Esophagus squamous epithelium (tissue), 5 donors: ENCODE results near the gene TPPP2. TPM values are rescaled to one million over a fixed set of nuclear protein-coding genes. Genes with fewer than 3 reads are reported as not detected.

Experiments used
- DNase-seq: peaks from one replicate; lab custom pipeline; 2025; lab: John Stamatoyannopoulos, UW
- H3K27ac ChIP-seq, 4 donors: fragments of 200-600 bp; sonication (generic); one replicate each; pipeline ENCODE4 v1.5.1; 2016 to 2019; ENCODE audit warnings: mild to moderate bottlenecking in 1 of 4
- H3K27me3 ChIP-seq, 4 donors: fragments of 200-600 bp; sonication (generic); 1 replicate in 3 of 4; 2 replicates in 1 of 4; pipeline versions ENCODE4 v1.5.1 to v1.6.0; 2017 to 2021; ENCODE audit warnings: antibody characterized with exemption in 1 of 4
- H3K36me3 ChIP-seq, 3 donors: fragments of 200-600 bp; sonication (generic); one replicate each; pipeline ENCODE4 v1.5.1; 2016 to 2019
- H3K4me1 ChIP-seq, 3 donors: fragments of 200-600 bp; sonication (generic); one replicate each; pipeline ENCODE4 v1.5.1; 2017 to 2019
- H3K4me3 ChIP-seq, 4 donors: fragments of 200-600 bp; sonication (generic); 1 replicate in 3 of 4; 2 replicates in 1 of 4; pipeline ENCODE4 v1.5.1; 2016 to 2019; ENCODE audit warnings: mild to moderate bottlenecking in 2 of 4, moderate library complexity in 1 of 4
- H3K9me3 ChIP-seq, 3 donors: fragments of 200-600 bp; sonication (generic); one replicate each; pipeline ENCODE4 v1.5.1; 2016 to 2019
- POLR2A ChIP-seq, 4 donors: fragments of 450-650 bp; IDR thresholded peaks; one replicate each; pipeline ENCODE4 v1.6.1; 2017; ENCODE audit warnings: antibody characterized with exemption in 4 of 4, mild to moderate bottlenecking in 4 of 4, moderate library complexity in 3 of 4
- WGBS, 2 donors: methylation state at CpG; one replicate each; pipeline ENCODE4 v1.1.5; 2018; 5-methylcytosine and 5-hydroxymethylcytosine counted together
- intact Hi-C: fragments of 100-400 bp; cut with DNase I; formaldehyde crosslinking; loops from one replicate; pipeline ENCODE4 v1.15.0; 2022
- total RNA-seq, 4 donors: library from RNA; depleted of rRNA; stranded (reverse); fragments of >200 nt; gene quantifications; one replicate each; pipeline ENCODE4 v1.1.0, GENCODE V29; 2016
- TF ChIP-seq, protein P1 (sequence below), 6 experiments: fragments of 450-650 bp in 4 of 6; fragments of 200-600 bp in 2 of 6; sonication (generic) in 2 of 6; IDR thresholded peaks; one replicate each; pipeline ENCODE4 v1.5.1; 2016 to 2019; ENCODE audit warnings: antibody characterized with exemption in 6 of 6, mild to moderate bottlenecking in 4 of 6, moderate library complexity in 4 of 6
- donor health status: DM: yes; HTN: yes; CAD: no.

Gene TPPP2
- total RNA-seq, 4 donors from 2014 or later = not detected

DNA sequence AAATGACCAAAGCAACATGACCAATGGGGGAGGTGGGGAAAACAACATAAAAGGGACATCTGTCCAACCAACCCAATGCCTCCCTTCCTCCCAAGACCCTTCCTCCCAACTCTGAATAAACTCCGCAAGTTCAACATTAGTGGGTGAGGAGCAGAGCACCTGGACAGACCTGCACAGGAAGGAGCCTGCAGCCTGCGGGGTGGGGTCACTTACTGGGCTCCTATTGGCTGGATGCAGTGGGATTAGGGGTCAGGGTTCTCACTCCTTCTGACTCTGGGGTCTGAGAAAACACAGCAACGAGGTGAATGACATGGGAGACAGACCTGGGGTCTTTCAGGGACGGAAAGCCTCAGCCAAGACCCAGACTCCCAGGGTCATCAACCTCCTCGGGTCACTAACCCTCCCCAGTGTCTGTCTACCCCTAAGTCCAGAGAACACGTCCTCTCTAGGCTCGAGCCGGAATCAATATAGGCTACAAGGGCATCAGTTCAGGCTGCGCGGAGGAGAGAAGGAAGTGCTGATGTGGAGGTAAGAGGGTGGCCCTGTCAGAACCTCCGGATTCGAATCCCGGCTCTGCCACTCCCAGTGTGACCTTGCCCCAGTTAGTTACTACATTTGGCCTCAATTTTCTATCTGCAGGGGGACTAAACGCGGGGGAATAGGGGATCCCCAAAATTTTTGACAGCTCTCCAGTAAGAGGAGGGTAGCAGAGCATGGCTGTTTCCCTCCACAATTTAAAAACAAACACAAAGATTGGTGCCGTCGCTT lies 6.0 kb upstream of the TPPP2 start:
- Histone ChIP-seq H3K4me3 (peak overlapping the region; percentile 68 to 94 (median 80)), H3K36me3 (peaks cover 6 to 34% (median 12%) of the 10 kb centered on the region in 3 donors), H3K27me3 (no peaks in the 10 kb centered on the region), H3K4me1 (peaks cover 12 to 67% (median 25%) of the 10 kb centered on the region in 3 donors), H3K9me3 (no peaks in the 10 kb centered on the region), H3K27ac (peak overlapping the region; percentile 81 to 95 (median 90))
- TF ChIP-seq POLR2A (IDR thresholded peaks at IDR 0.05) = no peak
- TF ChIP-seq, protein P1, sequence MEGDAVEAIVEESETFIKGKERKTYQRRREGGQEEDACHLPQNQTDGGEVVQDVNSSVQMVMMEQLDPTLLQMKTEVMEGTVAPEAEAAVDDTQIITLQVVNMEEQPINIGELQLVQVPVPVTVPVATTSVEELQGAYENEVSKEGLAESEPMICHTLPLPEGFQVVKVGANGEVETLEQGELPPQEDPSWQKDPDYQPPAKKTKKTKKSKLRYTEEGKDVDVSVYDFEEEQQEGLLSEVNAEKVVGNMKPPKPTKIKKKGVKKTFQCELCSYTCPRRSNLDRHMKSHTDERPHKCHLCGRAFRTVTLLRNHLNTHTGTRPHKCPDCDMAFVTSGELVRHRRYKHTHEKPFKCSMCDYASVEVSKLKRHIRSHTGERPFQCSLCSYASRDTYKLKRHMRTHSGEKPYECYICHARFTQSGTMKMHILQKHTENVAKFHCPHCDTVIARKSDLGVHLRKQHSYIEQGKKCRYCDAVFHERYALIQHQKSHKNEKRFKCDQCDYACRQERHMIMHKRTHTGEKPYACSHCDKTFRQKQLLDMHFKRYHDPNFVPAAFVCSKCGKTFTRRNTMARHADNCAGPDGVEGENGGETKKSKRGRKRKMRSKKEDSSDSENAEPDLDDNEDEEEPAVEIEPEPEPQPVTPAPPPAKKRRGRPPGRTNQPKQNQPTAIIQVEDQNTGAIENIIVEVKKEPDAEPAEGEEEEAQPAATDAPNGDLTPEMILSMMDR (IDR thresholded peaks at IDR 0.05) = no peak
- 21 to 25% methylated on average over 15 of the region's 17 CpGs for WGBS, 2 donors
- intact Hi-C loops = no loop called here
- DNase-seq = no peak

DNA sequence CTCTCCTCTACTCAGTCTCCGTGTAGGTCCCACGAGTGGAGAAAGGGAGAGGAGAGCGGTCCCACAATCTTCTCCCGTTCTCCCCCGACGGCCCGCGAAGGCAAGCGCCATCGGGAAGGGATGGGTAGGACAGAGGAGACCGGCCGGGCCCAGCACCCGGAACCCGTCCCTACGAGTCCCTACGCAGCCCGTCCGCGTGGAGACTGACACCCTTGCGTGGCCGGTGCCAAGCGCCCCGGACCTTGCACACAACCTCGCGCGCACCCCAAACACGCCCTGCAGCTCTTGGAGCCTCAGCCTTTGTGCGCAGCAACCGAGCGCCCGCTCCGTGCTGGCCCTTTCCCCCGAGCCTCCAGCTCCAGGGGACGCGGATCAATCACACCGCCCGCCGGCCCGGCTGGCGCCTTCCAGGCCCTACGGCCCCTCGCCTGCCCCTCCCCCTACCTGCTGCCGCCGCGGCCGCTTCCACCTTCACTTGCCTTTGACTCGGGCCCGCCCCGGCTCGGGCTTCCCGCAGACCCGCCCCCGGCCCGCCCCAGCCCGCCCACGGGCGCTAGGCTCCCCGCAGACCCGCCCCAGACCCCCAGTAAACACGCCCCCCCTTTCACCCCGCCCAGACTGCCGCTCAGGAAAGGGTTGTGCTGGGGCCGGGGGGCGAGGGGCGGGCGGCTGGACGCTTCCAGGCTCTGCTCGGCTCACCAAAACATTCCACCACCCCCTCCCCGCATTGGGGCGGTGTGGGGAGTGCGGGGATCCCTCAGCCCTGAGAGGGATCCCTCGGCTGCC lies 5.2 kb upstream of the TPPP2 start, which contains the start of gene NDRG2:
NDRG2 (minus strand) TSS at position 477 of the 786 bp plus-strand sequence. CDS start 1,746 bp downstream, outside the sequence.
- H3K4me1 ChIP-seq = peaks cover 12 to 67% (median 25%) of the 10 kb centered on the region in 3 donors
- H3K4me3 ChIP-seq = peak within 1 kb of the TSS; percentile 68 to 94 (median 80)
- peak within 1 kb of the TSS; percentile 81 to 95 (median 90) for H3K27ac ChIP-seq
- 0% methylated on average over 2 to 8 of the region's 72 CpGs for WGBS, 2 donors
- H3K36me3 ChIP-seq = peaks cover 0 to 27% (median 5%) of the 10 kb centered on the region in 3 donors
- peak in 1 of 4 donors; percentile 55 for TF ChIP-seq POLR2A (IDR thresholded peaks at IDR 0.05)
- TF ChIP-seq, protein P1 (IDR thresholded peaks at IDR 0.05) = no peak
- no peaks in the 10 kb centered on the region for H3K9me3 ChIP-seq
- intact Hi-C loops = no loop called here
- DNase-seq = no peak
- no peaks in the 10 kb centered on the region for H3K27me3 ChIP-seq

DNA sequence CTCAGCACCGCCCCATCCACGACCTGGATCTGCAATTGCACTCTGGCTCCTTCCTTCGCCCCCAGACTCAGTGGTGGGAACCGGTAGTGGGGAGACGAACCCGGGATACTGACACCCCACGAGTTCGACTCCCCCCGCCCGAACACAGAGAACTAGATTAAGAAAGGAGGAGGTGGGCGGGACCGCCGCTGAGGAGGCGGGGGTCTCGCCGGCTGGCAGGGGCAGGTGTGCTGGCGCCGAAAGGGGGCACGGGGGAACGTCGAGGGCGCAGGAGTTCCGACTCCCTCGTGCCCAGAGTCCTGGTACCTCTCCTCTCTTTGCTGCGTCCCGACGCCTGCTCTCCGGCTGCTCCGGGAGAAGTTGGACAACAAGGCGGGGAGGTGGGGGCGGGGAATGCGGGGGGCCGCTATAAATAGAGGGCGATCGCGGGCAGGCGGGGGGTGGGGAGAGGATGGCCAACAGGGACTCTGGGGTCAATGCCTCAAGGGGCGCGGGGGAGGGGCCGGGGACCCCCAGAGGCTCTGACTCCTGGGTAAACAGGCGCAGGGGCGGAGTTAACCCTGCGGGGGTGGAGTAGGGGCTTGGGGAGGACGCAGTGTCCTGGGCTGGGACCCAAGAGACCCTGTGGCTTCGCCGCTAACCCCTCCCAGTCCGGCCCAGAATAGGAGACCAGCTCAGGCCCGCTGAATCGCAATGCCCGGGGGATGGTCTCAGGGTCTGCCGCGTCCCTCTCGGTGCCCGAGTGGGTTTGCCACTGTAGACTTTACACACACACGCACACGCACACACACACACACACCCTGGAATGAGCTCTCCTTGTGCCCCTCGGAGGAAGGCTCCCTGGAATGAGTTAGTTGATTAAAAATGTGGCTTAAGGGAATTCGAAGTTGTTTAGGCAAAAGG lies 4.4 kb upstream of the TPPP2 start:
- no peak for DNase-seq
- H3K27ac ChIP-seq = peak overlapping the region; percentile 81 to 95 (median 90)
- H3K27me3 ChIP-seq = no peaks in the 10 kb centered on the region
- peaks cover 12 to 62% (median 25%) of the 10 kb centered on the region in 3 donors for H3K4me1 ChIP-seq
- 15 to 28% methylated on average over 2 to 33 of the region's 58 CpGs for WGBS, 2 donors
- intact Hi-C loops = no loop called here
- H3K9me3 ChIP-seq = no peaks in the 10 kb centered on the region
- H3K36me3 ChIP-seq = peaks cover 0 to 18% (median under 1%) of the 10 kb centered on the region in 3 donors
- no peak for TF ChIP-seq POLR2A (IDR thresholded peaks at IDR 0.05)
- TF ChIP-seq, protein P1 (IDR thresholded peaks at IDR 0.05) = peak in 1 of 6 experiments; percentile 6
- peak overlapping the region; percentile 68 to 94 (median 80) for H3K4me3 ChIP-seq

DNA sequence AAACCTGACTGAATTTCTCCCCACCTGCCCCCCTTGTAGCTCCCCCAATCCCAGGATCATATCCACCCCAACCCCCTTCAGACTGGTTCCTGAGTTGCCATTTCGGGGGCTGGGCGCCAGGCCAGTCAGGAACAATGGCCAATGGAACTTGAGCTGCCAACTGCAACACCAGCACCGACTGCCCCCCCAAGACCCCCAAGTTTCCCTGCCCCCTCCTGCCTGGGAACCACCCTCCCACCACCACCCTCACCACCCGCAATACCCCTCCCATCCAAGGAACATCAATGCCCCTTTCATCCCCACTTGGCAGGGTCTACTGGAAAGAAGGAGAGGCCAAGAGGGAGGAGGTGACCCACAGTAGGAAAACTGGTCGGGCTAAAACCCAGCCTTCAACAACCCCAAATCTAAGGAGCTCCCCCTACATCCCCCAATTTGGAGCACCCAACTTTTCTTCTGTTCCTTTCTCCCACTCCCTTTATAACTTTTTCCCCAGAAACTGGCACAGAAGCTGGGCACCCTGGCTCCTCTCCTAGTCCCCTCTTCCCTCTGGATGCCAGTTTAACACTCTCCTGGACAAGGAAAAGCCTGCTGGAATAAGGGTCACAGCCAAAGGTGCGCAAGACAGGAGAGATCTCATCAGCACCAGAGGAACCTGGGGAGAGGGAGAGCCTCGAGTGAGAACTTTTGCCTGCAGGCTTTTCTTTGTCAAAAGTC lies 3.6 kb upstream of the TPPP2 start:
- peak overlapping the region; percentile 81 to 95 (median 90) for H3K27ac ChIP-seq
- 43 to 63% methylated on average over 5 to 7 of the region's 7 CpGs for WGBS, 2 donors

More for the DNA sequence above, 3.6 kb upstream of the TPPP2 start:
- Histone ChIP-seq H3K36me3 (peaks cover 0 to 10% (median 0%) of the 10 kb centered on the region in 3 donors), H3K27me3 (no peaks in the 10 kb centered on the region), H3K4me3 (peak overlapping the region in 3 of 4 donors; percentile 76 to 94 (median 83)), H3K4me1 (peaks cover 12 to 54% (median 25%) of the 10 kb centered on the region in 3 donors), H3K9me3 (no peaks in the 10 kb centered on the region)
- no peak for DNase-seq
- TF ChIP-seq, protein P1 (IDR thresholded peaks at IDR 0.05) = no peak
- TF ChIP-seq POLR2A (IDR thresholded peaks at IDR 0.05) = no peak
- intact Hi-C loops = no loop called here
